IPS-NIHi7 (cell line): ENCODE results near the gene KLHL14.

Experiments
- DNase-seq: peaks from one replicate; pipeline ENCODE4 v3.0.0; 2012; ENCODE audit warnings: mixed read lengths; ENCODE audit errors: extremely low spot score

The KLHL14 gene

GRCh38 chr18:32770666-32771168 is 2.1 kb downstream of the KLHL14 start:
- DNase-seq, result no peak

- DNase-seq, result peak; percentile 23
Measured at GRCh38 chr18:32770054-32770665, 2.7 kb downstream of the KLHL14 start.

- peak; percentile 57 for DNase-seq
Measured at GRCh38 chr18:32769586-32770053, 3.2 kb downstream of the KLHL14 start.

GRCh38 chr18:32769071-32769585 is 3.7 kb downstream of the KLHL14 start:
- DNase-seq, result no peak

- no peak for DNase-seq
Measured at GRCh38 chr18:32767400-32767799, 5.4 kb downstream of the KLHL14 start.

GRCh38 chr18:32764611-32765244 is 8.1 kb downstream of the KLHL14 start:
- no peak for DNase-seq

GRCh38 chr18:32763293-32763692 is 9.5 kb downstream of the KLHL14 start:
- DNase-seq, result no peak

GRCh38 chr18:32761231-32761630 is 11.6 kb downstream of the KLHL14 start:
- DNase-seq, result no peak

- DNase-seq, result peak; percentile 37
Measured at GRCh38 chr18:32760391-32760790, 12.4 kb downstream of the KLHL14 start.

GRCh38 chr18:32759611-32760167 is 13.1 kb downstream of the KLHL14 start:
- DNase-seq, result no peak

- peak; percentile 60 for DNase-seq
Measured at GRCh38 chr18:32754508-32755263, 18.1 kb downstream of the KLHL14 start.

GRCh38 chr18:32753656-32754260 is 19.1 kb downstream of the KLHL14 start:
- no peak for DNase-seq

- no peak for DNase-seq
Measured at GRCh38 chr18:32750328-32750727, 22.5 kb downstream of the KLHL14 start.

- no peak for DNase-seq
Measured at GRCh38 chr18:32749809-32750208, 23.0 kb downstream of the KLHL14 start.

GRCh38 chr18:32742579-32742978 is 30.2 kb downstream of the KLHL14 start:
- DNase-seq, result no peak

GRCh38 chr18:32735781-32736180 is 37.0 kb downstream of the KLHL14 start:
- no peak for DNase-seq

GRCh38 chr18:32734442-32734841 is 38.4 kb downstream of the KLHL14 start:
- no peak for DNase-seq

GRCh38 chr18:32732165-32732564 is 40.7 kb downstream of the KLHL14 start:
- no peak for DNase-seq

- DNase-seq, result no peak
Measured at GRCh38 chr18:32730620-32731091, 42.2 kb downstream of the KLHL14 start.

GRCh38 chr18:32730068-32730467 is 42.8 kb downstream of the KLHL14 start:
- no peak for DNase-seq

- no peak for DNase-seq
Measured at GRCh38 chr18:32724071-32724749, 48.6 kb downstream of the KLHL14 start.
